ENCODE results near the gene RSPH1.

RSPH1 gene

DNA sequence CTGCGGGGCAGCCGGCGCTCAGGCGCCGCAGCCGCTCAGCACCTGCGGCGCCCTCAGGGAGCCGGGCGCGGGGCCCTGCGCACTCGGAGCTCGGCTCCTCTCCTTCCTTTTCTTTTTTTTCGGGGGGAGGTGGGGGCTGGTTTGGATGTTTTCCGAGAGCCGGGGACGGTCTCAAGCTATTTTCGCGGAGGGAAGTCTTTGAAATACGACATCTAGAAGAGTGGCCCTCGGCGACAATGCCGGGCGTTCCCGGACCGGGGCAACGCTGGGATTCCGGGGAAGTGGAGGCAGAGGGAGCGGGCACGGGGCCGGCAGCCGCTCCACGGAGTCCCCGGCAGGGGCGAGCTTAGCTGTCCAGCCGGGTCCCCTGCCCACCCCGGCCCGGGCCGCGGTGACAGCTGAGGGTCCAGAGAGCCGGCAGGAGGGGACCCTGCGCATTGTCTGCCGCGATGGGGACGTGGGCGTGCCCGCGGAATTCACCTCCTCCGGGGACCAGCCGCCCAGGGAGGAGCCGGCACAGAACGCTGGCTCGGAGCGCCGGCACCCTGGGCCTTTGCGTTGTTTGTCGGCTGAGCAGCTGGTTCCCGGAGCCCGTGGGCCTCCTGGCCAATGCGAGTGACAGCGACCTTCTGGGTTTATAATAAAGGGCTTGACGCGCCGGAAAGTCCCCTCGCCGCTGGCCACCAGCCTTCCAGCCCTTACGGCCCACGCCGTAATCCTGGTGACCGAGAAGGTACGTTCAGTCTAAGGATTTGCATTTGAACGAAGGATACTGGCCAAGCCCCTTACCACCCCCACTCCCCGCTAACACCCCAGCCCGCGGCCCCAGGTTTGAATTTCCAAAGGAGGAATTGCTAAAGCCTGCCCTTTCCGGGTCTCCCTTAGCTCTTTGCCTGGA is 18.2 kb upstream of the RSPH1 start:
- in situ Hi-C loops (cut with MboI; ENCODE audit: low sequenced_read_pairs) = no loop called here

GRCh38 chr21:42513151-42513984 is 17.3 kb upstream of the RSPH1 start, which contains the start of gene SLC37A1:
Gene SLC37A1, plus strand, starts transcription at chr21:42513852. Its CDS starts 4,603 bp downstream, at chr21:42518455.
- in situ Hi-C loops (cut with MboI; ENCODE audit: low sequenced_read_pairs) = no loop called here

GRCh38 chr21:42512346-42513034 is 16.5 kb upstream of the RSPH1 start:
- in situ Hi-C loops (cut with MboI; ENCODE audit: low sequenced_read_pairs) = no loop called here

GRCh38 chr21:42509244-42509643 is 13.2 kb upstream of the RSPH1 start:
- in situ Hi-C loops (cut with MboI; ENCODE audit: low sequenced_read_pairs) = no loop called here

DNA sequence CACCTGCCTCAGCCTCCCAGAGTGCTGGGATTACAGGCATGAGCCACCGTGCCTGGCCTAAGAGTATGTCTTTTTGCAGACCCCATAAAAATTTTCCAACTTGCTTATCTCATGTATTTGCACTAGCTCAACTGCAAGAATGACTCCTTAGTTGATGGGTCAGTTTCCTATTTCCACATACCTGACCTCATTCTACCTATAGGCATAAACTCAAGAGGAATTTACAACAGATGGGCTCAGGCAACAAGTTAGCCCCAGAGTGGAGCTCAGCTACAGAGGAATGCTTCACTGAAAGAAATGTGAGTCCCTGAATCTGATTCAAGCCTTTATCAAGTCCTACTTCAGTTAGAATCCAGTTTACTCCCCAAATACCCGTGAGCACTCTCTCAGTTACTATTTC is 12.3 kb upstream of the RSPH1 start:
- in situ Hi-C loops (cut with MboI; ENCODE audit: low sequenced_read_pairs) = no loop called here

GRCh38 chr21:42507418-42507817 is 11.4 kb upstream of the RSPH1 start:
- in situ Hi-C loops (cut with MboI; ENCODE audit: low sequenced_read_pairs) = no loop called here

DNA sequence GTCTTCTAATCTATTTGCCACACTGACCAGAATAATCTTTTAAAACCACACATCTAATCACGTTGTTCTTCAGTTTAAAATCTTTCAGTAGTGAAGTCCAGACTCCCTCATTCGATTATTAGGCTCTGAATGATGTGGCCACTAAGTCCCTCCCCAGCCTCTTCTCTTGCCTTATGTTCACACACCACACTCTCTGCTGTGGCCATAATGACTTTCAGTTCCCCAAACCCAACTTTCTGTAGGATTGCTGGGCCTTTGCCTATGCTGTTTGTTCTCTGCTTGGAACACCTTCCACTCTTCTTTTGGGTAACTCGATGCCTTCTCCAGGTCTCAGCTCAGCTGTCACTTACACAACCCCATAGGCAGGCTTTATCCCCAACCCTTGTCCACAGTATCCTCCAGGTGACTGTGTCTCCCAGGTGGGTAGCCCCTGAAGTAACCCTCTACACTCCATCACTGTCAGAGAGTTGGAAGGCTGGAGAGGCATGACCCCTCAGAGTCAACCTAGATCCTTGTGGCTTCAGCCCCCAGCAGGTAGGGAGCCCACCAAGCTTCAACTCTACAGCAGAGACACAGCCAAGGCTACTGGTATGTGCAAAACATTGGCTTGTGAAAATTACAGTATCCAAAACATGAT is 9.2 kb upstream of the RSPH1 start:
- in situ Hi-C loops (cut with MboI; ENCODE audit: low sequenced_read_pairs) = no loop called here

DNA sequence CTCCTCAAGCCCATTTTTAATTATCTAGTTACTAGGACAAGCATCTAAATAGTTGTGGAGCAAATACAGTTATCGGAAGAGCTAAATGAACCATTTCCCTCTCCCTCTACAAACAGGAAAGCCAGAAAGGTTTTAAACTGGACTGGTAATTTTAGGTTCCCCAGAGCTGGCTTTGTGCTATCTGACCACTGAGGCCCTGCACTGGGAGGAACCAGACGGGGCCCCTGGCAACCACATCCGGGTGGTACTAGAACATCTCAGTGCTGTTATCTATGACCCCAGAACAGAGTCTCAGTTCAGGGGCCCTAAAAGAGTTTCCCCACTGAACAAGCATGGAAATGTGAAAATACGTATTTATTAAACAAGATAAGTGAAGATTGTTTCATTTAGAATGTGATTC is 7.7 kb upstream of the RSPH1 start:
- in situ Hi-C loops (cut with MboI; ENCODE audit: low sequenced_read_pairs) = no loop called here

- in situ Hi-C loops (cut with MboI; ENCODE audit: low sequenced_read_pairs) = no loop called here
These were observed 4.7 kb upstream of the RSPH1 start for GRCh38 chr21:42500736-42501135.

GRCh38 chr21:42500225-42500624 is 4.2 kb upstream of the RSPH1 start:
- in situ Hi-C loops (cut with MboI; ENCODE audit: low sequenced_read_pairs) = no loop called here

DNA sequence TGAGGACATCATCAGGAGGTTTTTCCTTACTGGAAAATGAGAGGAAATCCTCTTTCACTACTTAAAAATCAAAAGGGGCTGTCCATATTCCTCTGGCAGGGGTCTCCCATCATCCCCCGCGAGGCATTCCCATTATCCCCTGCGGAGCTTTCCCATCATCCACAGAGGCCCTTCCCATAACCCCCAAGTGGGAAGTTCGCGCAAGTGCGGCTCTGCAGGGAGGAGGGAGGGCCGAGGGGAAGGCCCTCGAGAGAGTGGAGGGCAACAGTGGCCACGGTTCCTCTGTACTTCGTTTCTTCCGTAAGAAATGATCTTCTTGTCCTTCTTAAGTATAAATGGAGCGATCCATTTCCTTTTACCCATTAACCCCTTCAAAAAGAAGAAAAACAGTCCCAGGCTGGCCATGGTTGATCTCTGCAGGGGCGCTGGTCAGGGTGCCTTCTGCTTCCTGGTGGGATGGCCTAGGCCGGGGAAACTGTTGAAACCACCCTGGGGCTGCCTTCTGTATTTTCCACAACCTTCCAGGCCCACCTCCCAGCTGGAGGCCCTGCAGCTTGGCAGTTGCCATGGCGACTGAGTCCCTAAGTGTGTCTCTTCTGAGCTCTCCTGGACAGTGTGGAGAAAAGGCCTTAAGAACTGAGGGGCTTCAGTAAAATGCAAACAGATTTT is 3.6 kb upstream of the RSPH1 start:
- in situ Hi-C loops (cut with MboI; ENCODE audit: low sequenced_read_pairs) = no loop called here

DNA sequence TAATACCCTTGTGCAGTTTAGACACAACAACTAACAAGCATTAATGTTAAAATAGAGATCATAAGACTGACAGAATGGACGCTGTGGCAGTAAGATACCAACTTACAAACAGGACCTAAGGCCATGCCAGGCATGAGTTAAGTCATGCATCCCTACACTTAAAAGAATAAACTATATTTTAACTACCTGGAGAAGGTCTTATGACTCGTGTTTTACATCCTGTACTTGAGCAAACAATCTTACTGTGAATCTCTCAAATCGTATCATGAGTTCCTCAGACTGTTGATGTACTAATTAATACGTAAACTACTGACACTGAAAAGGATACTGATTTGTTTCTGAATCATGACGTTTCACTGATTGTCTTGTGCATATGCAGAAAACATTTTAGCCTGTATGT is 2.0 kb upstream of the RSPH1 start:
- in situ Hi-C loops (cut with MboI; ENCODE audit: low sequenced_read_pairs) = no loop called here

DNA sequence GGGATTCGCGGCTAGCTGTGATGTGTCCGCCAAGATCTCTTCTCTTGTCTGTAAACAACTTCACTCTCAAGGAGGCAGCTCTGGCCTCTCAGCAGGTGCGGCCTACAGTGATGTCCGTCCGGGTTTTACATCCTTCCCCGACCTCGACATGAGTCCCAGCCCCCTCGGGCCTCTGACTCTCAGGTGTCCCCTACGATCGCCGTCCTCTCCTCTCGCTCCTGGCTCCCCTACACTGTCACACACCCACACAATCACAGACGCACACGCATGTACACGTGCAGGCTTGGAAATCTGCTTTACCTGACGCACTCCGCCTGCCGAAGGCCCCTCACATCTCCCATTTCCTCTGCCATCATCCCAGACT is 797 bp upstream of the RSPH1 start:
- in situ Hi-C loops (cut with MboI; ENCODE audit: low sequenced_read_pairs) = no loop called here

- in situ Hi-C loops (cut with MboI; ENCODE audit: low sequenced_read_pairs) = no loop called here
These were observed 282 bp downstream of the RSPH1 start for GRCh38 chr21:42495765-42496119.

GRCh38 chr21:42495027-42495426 is 997 bp downstream of the RSPH1 start:
- in situ Hi-C loops (cut with MboI; ENCODE audit: low sequenced_read_pairs) = no loop called here

DNA sequence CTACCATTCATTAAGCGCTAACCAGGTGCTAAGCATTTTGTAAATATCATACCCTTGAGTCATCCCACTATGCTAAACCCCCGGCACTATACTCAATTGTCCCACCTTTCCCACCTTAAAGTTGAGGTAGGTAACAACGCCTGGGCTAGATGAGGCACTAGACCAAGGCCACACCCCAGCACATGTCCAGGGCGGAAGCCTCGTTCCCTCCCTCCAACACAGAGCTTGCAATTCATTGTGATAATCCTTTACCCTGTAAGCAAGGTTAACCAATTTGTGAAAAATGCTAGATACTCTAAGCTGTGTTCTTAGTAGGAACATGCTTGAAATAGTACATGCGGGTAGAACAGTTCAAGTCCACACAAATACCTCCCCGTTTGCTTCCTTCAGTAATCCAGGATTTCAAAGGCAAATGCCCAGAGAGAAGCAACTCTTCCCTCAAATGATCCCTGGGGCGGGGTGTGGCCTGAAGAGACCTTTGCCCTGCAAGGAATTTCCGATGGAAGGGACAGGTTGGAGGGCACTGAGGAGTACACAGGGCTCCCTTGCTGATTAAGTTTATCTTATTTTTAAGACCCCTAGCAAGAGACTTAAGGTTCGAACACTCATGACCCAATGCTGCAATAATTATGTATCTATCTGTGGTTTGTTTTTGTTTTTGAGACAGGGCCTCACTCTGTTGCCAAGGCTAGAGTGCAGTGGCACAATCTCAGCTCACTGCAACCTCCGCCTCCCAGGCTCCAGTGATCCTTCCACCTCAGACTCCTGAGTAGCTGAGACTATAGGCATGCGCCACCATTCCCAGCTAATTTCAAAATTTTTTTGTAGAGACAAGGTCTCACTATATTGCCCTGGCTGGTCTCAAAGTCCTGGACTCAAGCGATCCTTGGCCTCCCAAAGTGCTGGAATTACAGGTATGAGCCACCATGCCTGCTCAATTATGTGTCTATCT is 2.6 kb downstream of the RSPH1 start:
- in situ Hi-C loops (cut with MboI; ENCODE audit: low sequenced_read_pairs) = no loop called here

- in situ Hi-C loops (cut with MboI; ENCODE audit: low sequenced_read_pairs) = no loop called here
These were observed 3.8 kb downstream of the RSPH1 start for GRCh38 chr21:42492201-42492600.

DNA sequence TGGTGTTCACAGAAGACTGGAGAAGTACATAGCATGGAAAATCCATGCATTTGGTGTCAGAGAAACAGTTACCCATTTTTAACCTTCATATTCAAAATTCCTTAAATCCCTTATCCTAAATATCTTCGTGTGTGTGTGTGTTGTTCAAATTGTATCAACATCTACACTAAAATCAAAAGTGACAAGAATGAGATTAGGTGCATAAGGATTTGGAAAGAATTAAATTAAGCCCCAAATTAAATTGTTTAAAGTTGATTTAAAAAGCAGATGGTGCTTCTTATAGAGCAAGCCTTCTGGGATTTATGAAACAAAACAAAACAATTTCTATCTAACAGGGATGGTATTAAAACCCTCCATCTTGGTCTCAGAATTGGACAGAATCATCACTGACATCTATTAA is 4.7 kb downstream of the RSPH1 start:
- in situ Hi-C loops (cut with MboI; ENCODE audit: low sequenced_read_pairs) = no loop called here

DNA sequence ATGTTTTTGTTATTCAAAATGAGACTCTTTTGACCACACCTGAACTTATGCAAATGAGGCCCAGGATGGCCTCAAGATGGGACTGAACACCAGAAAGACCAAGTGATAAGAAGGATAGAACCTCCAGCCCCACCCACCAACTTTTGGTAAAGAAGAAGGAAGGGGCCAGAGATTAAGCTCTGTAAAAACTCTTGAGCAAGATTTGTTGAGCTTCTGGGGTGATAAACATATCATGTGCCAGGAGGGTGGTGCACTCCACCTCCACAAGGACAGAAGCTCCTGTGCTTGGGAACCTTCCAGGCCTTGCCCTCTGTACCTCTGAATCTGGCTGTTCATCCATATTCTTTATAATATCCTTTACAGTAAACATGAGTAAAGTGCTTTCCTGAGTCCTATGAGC is 5.3 kb downstream of the RSPH1 start:
- in situ Hi-C loops (cut with MboI; ENCODE audit: low sequenced_read_pairs) = no loop called here
